DOHH2 (cell line): ENCODE measurements around the gene NET1.

Experiments used
- CTCF ChIP-seq: fragments of 200-600 bp; sonication (generic); IDR thresholded peaks from one replicate; pipeline ENCODE4 v1.5.1; 2014; ENCODE audit warnings: antibody characterized with exemption, mild to moderate bottlenecking, low read depth, low read length; ENCODE audit not compliant: poor library complexity, severe bottlenecking
- EZH2phosphoT487 ChIP-seq: fragments of 200-600 bp; sonication (generic); IDR thresholded peaks from 2 replicates; pipeline ENCODE4 v1.6.1; 2017; ENCODE audit warnings: borderline replicate concordance, mild to moderate bottlenecking, antibody characterized with exemption, low read length, moderate library complexity, mixed read lengths

- no peak for TF ChIP-seq CTCF
- TF ChIP-seq EZH2phosphoT487, result no peak
Observed at GRCh38 chr10:5468262-5469106, 56.1 kb downstream of the NET1 start.
